Camera-type eye (tissue), 1 donor: ENCODE results near the gene UNC45A. TPM values are rescaled to one million over a fixed set of nuclear protein-coding genes. Genes with fewer than 3 reads are reported as not detected.

Source experiments
- total RNA-seq: library from RNA; depleted of rRNA; stranded (reverse); fragments of >200 nt; gene quantifications from one replicate; pipeline ENCODE4 v1.2.3, GENCODE V29; 2014

Gene UNC45A
- 59.3 TPM for total RNA-seq

GRCh38 chr15:90934949-90935751 is at the start of gene UNC45A:
TSS of gene UNC45A (plus strand) at chr15:90935285. CDS start at chr15:90935325, 40 bp downstream.

GRCh38 chr15:90902840-90903732 is 32.0 kb upstream of the UNC45A start, which contains the start of gene MAN2A2:
TSS of gene MAN2A2 (plus strand) at chr15:90903302. CDS start at chr15:90904208, 906 bp downstream.

GRCh38 chr15:90931828-90932659 is 3.0 kb upstream of the UNC45A start, which contains the start of gene HDDC3:
TSS of gene HDDC3 (minus strand) at chr15:90932549. CDS start at chr15:90932540, 9 bp downstream.

GRCh38 chr15:90954712-90955623 is 19.9 kb downstream of the UNC45A start, which contains the start of gene RCCD1:
TSS of gene RCCD1 (plus strand) at chr15:90954884. CDS start at chr15:90956735, 1,851 bp downstream.

GRCh38 chr15:90994417-90995311 is 59.6 kb downstream of the UNC45A start, which contains the start of gene PRC1:
TSS of gene PRC1 (minus strand) at chr15:90994535. CDS start at chr15:90994417, 118 bp downstream.

Other genes starting within 250 kb of the UNC45A start
- gene BLM, start 217.9 kb upstream of the UNC45A start, total RNA-seq = 5.5 TPM
- gene FURIN, start 66.7 kb upstream of the UNC45A start, total RNA-seq = 30.1 TPM
- gene FES, start 50.8 kb upstream of the UNC45A start, total RNA-seq = 35.7 TPM
- gene MAN2A2, start 32.0 kb upstream of the UNC45A start, total RNA-seq = 48.2 TPM
- gene HDDC3, start 2.7 kb upstream of the UNC45A start, total RNA-seq = 13.9 TPM
- gene RCCD1, start 19.6 kb downstream of the UNC45A start, total RNA-seq = 20.5 TPM
- gene PRC1, start 59.2 kb downstream of the UNC45A start, total RNA-seq = 63.7 TPM
- gene VPS33B, start 87.3 kb downstream of the UNC45A start, total RNA-seq = 10.7 TPM
- 112 TPM for gene SV2B, start 165.0 kb downstream of the UNC45A start, total RNA-seq